EL (cell line): ENCODE measurements around the gene LRRC71.

Source experiments
- DNase-seq: peaks from one replicate; pipeline ENCODE4 v3.0.0-alpha.2; 2016

The LRRC71 gene

DNA sequence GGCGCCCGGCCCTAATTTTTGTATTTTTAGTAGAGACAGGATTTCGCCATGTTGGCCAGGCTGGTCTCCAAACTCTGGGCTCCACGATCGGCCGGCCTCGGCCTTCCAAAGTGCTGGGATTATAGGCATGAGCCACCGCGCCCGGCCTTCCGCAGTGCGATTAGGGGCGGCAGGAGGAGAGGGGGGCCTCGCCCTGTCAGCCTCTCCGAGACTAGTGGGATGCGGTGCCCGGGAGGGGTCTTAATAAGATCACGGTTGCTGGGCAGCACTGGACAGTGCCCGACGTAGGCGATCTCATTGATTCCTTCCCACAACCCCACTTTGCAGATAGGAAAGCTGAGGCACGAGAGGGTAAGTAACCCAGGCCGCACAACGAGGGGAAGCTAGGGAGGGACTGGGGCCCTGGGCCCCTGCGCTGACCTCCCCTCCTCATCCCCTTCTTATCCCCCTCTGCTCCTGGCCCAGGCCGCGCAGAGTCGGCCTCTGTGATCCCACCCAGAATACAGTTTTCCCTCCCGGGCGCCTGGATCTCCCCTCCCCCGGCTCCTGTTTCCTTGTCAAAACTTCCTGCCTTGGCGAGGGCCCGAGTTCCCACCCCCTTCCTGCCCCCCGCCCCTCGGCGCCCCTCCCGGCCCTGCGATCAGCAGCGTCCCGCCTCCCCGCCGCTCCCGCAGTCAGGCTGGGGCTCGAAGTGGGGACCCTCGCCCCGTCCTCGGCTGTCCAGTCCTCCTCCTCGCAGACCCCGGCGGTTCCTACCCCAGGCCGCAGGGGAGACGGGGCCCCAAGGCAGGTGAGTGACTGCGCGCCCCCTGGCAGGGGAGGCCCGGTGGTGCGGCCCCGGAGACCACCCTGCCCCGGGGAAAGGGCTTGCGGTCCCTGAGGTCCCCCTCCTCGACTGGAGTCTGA is 27.1 kb upstream of the LRRC71 start, which contains the start of gene PEAR1:
TSS of gene PEAR1 (plus strand) at position 671 of the 906 bp plus-strand sequence. CDS start 10,209 bp downstream, outside the sequence.
- DNase-seq: peak; percentile 55

DNA sequence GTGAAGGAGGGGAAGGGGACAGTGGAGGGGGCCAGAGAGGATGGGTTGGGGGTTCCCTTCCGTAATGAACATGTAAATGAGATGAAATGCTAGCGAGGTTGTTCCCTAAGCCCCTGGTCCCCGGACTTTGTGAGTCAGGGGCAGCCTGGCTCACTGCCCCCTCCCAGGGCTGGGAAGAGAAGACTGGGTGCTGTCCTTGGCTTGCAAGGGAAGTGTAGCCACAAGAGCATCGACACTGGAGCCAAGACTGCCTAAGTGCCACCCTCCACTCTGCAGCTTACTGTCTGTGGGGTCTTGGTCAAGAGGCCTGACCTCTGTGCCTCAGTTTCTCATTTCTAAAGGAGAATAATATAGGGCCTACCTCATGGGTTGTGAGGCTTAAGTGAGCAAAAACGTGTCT is 26.4 kb upstream of the LRRC71 start:
- no peak for DNase-seq

DNA sequence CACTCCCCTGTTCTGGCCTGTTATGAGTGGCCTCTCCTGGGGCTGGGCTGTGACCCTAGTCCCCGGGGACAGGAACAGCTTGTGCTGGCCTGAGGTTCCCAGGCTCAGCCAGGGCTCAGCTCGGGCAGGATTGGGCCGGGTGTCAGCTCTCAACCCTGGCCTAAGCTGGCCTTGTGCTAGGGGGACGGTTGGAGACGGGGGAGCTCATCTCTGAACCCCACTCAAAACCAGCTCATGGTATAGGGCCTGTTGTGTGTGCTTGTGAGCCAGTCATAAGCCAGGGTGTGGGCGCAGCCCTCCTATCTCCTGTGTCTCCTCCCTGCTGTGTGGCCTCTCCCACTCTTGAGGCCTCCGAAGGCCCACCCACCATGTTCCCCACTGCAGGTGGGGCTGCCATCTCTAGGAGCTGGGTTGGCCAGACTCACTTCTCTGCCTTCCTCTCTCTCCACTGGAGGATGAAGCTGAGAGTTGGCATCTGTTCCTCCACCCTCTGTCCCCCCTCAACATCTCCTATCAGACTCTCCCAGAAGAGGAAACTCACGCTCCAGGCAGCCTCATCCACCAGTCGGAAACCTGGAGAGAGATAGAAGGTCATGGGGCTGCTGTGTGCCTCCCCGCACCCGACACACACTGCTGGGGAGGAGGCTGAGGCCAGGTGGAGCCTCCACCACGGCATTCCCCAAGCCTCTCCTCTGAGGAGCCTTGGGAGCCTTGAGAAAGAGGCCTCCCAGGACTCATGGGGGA is 25.5 kb upstream of the LRRC71 start:
- peak; percentile 64 for DNase-seq

DNA sequence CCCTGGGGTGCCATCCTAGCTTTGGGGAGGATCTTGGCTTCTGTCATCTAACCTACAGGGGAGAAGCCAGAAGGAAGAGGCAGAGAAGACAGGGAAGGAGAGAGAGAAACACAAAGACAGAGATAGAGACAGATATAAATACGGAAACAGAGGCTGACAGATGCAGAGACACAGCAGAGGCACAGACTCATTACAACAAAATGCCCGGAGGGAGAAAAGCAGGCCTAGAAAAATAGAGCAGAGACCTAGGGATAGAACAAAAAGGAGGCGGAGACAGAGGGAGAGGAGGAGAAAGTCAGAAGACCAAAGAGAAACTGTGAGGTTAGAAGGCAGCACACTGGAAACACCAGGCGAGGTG is 25.0 kb upstream of the LRRC71 start:
- peak; percentile 84 for DNase-seq

DNA sequence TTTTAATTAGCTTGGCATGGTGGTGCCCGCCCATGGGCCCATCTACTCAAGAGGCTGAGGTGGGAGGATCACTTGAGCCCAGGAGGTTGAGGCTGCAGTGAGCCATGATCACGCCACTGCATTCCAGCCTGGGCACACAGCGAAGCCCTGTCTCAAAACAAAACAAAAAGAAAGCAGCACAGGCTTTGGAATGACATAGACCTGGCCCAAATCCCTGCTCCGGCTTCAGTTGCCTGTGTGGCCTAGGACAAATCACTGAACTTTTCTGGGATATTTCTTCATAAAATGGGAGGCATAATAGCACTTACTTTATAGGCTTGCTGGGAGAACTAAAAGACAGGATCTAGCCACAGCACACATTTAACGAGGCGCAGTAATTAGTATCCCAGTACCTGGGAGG is 24.5 kb upstream of the LRRC71 start:
- no peak for DNase-seq

DNA sequence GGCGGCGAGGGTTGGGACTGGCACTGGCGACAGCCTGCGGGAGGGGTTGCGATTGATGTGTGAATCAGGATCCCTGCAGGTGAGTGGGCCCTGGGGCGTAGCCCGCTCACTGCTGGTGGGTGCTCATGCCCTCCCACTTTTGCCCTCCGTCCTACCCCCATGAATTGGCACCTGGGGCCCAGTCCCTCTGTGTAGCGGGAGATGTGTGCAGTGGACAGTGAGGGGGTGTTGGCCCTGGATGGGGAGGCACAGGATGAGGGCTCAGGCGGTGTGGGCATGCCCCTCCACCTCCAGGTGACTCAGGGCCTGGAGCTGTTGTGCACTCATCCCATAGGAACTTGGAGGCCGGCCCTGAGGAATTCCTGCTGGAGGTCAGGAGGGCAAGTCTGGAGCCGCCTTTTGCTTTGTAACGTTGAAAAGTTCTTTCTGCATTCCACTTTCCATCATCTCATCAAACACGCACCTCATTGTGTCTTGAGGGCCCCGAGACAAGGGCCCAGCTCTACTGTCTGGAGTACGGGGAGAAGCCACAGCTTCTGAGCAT is 23.9 kb upstream of the LRRC71 start:
- peak; percentile 97 for DNase-seq

DNA sequence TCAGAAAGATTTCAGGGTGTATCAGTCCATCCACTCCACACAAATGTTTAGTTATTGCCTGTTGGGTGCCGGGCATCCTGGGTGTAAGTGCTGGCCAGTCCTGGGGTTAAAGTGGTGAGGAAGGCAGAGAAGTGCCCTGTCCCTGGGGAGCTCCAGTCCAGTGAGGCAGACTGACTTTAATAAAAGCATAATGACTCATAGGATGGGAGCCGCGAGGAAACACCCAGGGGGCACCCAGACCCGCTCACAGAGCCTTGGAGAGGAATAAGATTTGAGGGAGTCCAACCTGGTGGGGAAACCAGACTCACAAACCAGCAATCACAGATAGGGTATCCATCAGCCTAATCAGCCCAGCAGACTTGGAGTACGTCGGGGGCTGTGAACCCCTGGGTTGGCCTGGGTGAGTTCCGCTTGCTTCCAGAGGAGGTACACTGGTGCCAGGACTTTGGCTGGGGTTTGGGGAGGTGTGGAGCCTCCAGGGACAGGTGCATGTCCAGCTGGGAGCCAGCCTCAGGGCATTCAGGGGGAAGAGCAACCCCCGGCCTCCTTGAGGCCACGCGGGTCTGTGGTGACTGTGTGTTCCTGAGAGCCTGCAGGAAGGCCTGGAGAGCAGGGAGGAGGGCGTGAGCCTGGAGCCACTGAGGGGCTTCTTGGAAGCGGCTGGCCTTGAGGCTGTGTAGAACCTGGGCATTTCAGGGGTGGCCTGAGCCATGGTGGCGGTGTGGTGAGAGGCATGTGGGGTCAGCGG is 23.2 kb upstream of the LRRC71 start:
- DNase-seq: peak; percentile 91

DNA sequence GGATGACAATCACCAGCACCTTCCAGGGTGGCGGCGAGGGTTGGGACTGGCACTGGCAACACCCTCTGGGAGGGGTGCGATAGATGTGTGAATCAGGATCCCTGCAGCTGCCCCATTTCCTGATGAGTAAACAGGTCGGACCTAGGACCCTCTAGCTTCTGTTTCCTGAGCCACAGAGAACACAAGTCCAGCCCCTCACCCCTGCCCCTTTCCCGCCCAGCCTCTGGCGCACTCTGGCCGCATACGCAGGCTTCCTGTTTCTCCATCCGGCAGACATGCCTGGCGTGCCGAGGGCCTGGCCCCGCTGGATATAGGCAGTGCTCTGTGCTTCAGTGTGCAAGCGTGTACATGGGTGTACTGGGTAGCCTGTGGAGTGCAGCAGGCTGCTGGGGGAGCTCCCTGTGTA is 22.3 kb upstream of the LRRC71 start:
- DNase-seq: peak; percentile 83

DNA sequence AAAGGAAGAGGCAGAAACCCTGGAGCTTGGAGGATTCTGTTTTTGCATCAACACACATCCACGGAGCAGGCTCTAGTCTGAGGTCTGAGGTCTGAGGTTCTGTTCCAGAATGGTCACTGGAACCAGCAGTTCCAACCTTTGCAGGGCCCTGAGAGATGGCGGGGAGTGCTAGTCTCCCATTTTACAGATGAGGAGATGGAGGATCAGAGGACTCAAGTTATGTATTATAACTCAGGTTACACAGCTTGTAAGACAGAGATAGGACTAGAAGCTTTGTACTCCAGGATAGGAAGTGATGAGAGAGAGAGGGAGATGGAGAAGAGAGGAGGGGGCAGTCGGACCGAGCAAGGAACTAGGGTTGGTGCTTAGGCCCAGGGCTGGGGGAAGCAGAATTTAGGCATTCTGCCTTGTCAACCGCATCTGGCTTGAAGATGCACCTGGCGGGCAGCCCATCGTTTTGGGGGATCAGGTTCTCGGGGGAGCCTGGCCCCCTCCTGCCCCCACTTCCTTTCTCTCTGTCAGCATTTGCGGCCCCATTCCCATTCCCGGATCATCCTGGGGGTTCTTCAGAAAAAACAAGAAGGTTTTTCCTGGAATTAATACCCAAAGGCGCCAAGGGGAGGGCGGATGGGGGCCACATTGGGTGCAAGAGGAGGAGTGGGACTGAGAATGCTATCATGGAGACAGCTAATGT is 21.3 kb upstream of the LRRC71 start:
- DNase-seq: no peak

DNA sequence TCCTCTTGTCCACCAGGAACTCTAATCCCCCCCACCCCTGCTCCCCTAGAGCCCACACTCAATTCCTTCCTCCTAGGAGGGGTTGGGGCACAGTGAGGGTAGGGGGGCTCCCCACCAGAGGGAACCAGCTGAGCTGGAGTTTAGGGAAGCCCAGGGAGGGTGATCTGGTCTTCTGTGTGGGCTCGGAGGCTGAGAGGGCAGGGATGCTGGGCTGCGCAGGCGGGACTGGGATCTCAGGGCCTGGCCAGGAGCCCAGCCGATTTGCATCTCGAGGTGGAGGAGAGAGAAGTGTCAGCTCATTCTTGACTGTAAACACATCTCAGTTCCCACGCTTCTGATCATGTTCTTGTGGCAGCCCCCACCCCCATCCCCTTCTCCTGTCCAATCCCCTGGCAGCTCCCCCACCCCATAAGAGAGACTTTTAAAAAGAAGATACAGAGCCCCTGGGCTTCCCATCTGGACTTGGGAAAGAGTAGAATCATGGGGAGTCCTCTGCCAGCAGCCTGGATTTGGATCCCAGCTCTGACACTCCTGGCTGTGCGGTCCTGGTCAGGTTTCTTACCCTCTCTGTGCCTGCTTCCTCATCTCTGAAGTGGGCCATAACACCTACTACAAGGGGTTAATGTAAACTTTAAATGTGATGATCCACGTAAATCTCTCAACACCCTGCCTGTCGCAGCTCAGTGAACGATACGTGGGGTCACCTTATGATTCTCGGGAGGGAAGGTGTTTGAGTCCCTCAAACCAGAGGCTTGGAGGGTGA is 20.3 kb upstream of the LRRC71 start:
- no peak for DNase-seq

DNA sequence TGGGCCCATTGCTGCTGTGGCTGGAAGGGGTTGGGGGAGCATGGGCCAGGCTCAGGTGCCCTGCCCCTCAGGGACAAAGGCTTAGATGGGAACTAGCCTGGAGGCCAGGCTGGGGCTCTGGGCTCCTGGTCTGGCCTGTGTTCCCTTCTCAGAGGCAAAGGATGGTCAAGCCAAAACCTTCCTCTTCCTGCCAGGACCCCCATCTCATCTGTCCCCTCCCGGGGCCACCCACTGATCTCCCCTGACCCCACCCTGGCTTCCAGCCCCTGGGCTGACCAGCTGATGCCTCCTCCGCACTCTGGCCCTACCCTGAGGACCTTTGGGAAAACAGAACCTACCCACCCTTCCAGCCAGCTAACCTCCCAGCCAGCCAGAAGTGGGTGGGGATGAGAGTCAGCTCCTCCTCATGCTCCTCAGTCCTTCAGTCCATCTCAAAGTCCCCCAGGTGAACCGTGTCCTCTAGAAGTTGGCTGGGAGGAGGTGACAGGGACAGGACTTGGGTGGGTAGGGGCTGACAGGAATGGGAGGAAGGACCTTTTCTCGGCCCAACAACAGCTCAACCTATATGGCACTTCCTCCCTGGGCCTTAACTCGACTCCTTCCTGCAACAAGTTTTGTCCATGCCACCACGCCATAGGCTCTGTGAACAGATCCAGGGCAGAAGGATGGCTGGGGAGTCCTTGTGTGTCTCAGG is 19.4 kb upstream of the LRRC71 start:
- no peak for DNase-seq

DNA sequence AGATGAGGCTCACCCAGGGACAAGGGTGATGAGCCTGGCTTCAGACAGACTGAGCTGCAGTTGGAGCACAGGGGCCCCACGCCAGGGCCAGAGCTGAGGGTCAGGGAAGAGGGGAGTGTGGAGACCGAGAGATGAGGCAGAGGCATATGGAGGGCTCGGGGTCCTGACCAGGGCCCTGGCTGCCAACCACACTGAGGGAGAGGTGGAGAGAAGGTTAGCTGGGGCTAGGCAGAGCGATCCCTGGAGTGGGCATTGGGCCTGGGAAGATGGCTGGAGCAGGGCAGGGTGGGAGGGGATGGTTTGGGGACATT is 18.9 kb upstream of the LRRC71 start:
- no peak for DNase-seq

DNA sequence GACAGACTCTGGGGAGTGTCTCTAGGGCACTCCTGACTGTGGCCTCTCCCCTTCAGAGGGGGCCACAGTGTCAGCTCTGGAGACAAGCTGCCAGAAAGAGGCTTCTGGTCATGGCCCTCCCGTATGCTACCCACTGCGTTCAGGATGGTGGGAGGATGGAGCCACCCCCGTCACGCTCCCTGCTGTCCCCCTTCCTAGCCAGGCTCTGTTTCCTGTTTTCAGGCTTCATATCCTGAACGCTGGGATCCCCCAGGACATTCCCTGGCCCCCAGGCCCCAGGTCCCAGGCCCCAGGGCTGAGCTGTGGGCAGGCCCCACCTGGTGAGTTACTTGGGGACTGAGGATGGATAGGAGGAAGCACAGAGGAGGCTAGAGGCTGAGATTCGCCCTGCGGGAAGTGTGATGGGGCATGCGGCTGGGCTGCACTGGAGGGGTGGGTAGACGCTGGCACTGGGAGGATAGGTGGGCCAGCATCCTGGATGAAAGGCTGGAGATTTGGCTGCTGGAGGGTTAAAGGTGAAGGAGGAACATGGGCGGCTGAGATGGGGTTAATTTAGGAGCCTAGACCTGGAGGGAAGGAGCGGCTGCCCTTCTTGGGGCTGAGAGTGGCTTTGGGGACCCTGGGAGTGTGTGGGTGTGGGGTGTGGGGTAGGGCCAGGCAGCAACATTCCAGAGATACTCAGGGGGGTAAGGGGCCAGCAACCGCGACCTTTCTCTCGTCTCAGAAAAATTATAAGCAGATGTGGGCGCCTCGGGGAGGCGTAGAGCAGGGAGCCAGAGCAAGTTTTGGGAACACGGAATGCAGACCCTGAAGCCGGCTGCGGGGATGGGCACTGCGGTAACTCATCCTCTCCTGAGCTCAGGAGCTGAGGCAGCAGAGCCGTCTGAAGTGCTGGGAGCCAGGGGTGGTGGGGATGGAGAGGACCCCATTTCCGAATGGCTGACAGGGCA is 18.2 kb upstream of the LRRC71 start:
- DNase-seq: peak; percentile 77

DNA sequence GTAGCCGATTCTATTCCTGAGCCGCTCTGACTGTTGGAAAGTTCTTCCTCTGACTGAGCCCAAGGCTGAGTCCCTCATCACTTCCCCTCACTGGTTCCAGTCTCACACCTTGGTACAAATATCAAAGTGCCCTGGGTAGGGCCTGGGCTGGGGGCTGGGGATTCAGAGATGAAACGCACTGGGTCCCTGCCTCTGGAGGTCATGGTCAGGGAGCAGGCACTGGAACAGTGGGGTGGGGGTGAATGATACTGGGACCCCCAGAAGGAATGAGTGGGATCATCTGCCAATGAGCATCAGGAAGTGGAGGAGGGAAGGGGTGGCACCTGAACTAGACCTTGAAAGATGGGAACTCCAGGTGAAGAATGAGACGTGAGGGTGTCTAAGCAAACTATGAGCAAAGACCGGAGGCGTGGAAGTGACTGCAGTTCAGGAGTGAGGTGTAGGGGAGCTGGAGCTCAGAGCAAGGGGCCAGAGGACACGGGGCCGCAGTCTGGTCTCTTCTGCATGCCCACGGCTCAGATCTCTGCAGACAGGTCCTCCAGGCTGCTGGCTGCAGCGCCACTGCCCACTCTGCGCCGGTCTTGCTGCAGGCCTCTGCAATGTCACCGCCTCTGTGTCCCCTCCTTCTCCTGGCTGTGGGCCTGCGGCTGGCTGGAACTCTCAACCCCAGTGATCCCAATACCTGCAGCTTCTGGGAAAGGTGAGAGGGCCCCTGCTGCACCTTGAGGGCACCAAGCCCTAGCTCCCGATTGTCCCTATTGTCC is 16.9 kb upstream of the LRRC71 start:
- DNase-seq: no peak

DNA sequence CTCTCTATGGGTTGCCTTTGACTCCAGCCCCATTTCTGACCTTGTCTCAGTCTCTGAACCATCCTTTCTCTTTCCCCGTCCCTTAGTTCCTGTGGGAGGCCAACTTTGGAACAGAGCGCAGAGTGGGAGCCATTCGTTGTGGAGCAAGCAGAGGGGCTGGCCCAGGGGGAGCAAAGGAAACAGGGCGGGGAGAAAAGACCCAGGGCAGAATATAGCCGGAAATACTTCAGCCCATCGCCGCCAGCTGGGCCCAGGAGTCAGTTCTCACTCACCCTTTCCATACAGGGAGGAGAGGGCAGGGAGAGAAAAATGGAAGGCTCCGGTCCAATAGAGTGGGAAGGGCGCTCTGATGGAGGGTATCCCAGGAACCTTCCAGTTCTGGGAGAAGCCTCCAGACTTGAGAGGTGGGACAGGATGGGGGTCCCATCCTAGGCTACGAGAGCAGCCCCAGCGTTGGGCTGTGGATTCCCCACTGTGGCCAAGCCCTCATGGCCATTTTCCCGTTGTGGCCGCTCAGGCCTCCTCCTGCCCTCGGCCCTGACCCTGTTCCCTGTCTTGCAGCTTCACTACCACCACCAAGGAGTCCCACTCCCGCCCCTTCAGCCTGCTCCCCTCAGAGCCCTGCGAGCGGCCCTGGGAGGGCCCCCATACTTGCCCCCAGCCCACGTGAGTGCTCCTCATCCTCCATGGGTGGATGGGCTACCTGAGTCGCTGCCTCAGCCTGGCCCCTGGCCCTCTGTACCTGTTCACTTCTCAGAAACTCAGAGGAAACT is 16.1 kb upstream of the LRRC71 start:
- no peak for DNase-seq

DNA sequence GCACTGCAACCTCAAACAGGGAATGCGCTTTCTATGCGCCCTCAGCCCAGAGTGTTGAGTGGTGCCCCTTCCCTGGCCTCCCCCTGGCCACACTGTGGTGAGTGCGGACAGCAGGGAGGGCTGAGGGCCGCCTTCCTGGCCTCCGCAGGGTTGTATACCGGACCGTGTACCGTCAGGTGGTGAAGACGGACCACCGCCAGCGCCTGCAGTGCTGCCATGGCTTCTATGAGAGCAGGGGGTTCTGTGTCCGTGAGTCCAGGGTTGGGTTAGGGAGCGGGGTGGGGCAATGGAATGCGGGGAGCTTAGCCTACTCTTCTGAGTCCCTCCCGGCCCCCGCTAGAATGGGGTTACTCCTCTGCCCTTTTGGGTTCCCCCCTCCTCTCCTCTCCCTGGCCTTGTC is 15.3 kb upstream of the LRRC71 start:
- no peak for DNase-seq

DNA sequence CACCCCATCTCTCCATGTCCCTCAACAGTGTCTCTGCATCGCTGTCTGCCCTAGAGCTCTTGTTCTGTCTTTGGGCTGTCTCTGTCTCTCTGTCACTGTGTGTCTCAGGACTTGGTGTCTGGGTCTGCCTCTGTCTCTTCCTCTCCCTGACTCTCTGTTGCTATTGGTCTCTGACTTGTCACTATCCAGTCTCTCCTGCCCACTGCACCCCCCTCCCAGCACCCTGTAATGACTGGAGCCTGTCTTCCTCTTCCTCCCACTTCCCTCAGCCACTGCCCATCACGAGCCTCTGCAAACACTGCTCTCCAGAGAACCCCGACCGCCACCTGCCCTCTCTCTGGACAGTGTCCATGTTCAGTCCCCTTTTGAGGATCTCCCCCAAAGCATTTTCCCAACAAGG is 14.8 kb upstream of the LRRC71 start:
- no peak for DNase-seq

DNA sequence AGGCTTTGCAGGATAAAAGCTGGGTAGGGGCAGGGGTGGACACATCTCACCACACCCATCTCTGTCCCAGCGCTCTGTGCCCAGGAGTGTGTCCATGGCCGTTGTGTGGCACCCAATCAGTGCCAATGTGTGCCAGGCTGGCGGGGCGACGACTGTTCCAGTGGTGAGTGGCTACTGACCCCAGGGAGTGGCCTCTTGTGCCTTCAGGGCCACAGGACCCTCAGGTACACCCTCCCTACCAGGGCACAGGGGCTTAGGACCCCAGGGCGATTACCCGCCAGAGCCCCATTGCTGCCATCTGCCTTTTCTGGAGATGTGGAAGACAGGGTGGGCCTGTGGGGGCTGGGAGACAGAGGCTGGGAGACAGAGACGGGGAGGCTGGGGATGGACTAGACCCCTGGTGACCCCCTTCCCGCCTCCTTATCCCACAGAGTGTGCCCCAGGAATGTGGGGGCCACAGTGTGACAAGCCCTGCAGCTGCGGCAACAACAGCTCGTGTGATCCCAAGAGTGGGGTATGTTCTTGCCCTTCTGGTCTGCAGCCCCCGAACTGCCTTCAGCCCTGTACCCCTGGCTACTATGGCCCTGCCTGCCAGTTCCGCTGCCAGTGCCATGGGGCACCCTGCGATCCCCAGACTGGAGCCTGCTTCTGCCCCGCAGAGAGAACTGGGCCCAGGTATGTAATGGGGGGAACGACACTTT is 14.1 kb upstream of the LRRC71 start:
- DNase-seq: no peak
